H9 (cell line): ENCODE results near the gene NDRG4. TPM values are rescaled to one million over a fixed set of nuclear protein-coding genes. Genes with fewer than 3 reads are reported as not detected.

Source experiments
- DNase-seq: peaks from one replicate; pipeline ENCODE4 v3.0.0-alpha.2; 2017
- H2AFZ ChIP-seq: one replicate; pipeline ENCODE4 v1.6.1; 2013; ENCODE audit warnings: mild to moderate bottlenecking, low read length, control low read depth, moderate library complexity
- H2AK5ac ChIP-seq: 2 replicates; pipeline ENCODE4 v1.6.1; 2013; ENCODE audit warnings: low read length, control low read depth, mixed read lengths; ENCODE audit not compliant: insufficient read length
- H2BK120ac ChIP-seq: one replicate; pipeline ENCODE4 v1.6.1; 2013; ENCODE audit warnings: low read depth, mild to moderate bottlenecking, low read length, control low read depth, inconsistent platforms; ENCODE audit not compliant: poor library complexity, severe bottlenecking
- H2BK12ac ChIP-seq: 2 replicates; pipeline ENCODE4 v1.6.1; 2013; ENCODE audit warnings: low read length, control low read depth, mixed read lengths, low read depth; ENCODE audit not compliant: insufficient read length
- H2BK15ac ChIP-seq: 2 replicates; pipeline ENCODE4 v1.6.1; 2013; ENCODE audit warnings: low read depth, low read length, control low read depth
- H2BK20ac ChIP-seq: one replicate; pipeline ENCODE4 v1.6.1; 2013; ENCODE audit warnings: low read depth, mild to moderate bottlenecking, low read length, control low read depth, inconsistent platforms; ENCODE audit not compliant: poor library complexity, severe bottlenecking
- H2BK5ac ChIP-seq: 2 replicates; pipeline ENCODE4 v1.6.1; 2013; ENCODE audit warnings: low read length, control low read depth, mixed read lengths; ENCODE audit not compliant: insufficient read length
- H3K14ac ChIP-seq: 2 replicates; pipeline ENCODE4 v1.6.1; 2013; ENCODE audit warnings: low read length, control low read depth; ENCODE audit not compliant: insufficient read depth
- H3K18ac ChIP-seq: 2 replicates; pipeline ENCODE4 v1.6.1; 2013; ENCODE audit warnings: low read depth, mild to moderate bottlenecking, mixed read lengths, low read length, control low read depth; ENCODE audit not compliant: insufficient read length
- H3K23ac ChIP-seq: 2 replicates; pipeline ENCODE4 v1.6.1; 2013; ENCODE audit warnings: low read length, control low read depth, mixed read lengths, low read depth; ENCODE audit not compliant: insufficient read length
- H3K23me2 ChIP-seq: 2 replicates; pipeline ENCODE4 v1.6.1; 2013; ENCODE audit warnings: low read depth, mild to moderate bottlenecking, mixed read lengths, low read length, control low read depth; ENCODE audit not compliant: insufficient read length, poor library complexity, severe bottlenecking
- H3K27ac ChIP-seq: 2 replicates; pipeline ENCODE4 v1.5.1; 2013; ENCODE audit warnings: low read length, control low read depth, mixed read lengths, low read depth; ENCODE audit not compliant: insufficient read length
- H3K27me3 ChIP-seq: 2 replicates; pipeline ENCODE4 v1.6.1; 2013; ENCODE audit warnings: low read length, control low read depth, inconsistent platforms; ENCODE audit not compliant: insufficient read depth
- H3K4ac ChIP-seq: 2 replicates; pipeline ENCODE4 v1.6.1; 2013; ENCODE audit warnings: low read depth, mild to moderate bottlenecking, control low read depth, inconsistent platforms, low read length, moderate library complexity
- H3K4me1 ChIP-seq: 2 replicates; pipeline ENCODE4 v1.6.1; 2013; ENCODE audit warnings: low read length, control low read depth, inconsistent platforms; ENCODE audit not compliant: insufficient read depth
- H3K4me2 ChIP-seq: 2 replicates; pipeline ENCODE4 v1.6.1; 2013; ENCODE audit warnings: low read length, control low read depth, mixed read lengths; ENCODE audit not compliant: insufficient read length, insufficient read depth
- H3K56ac ChIP-seq: 2 replicates; pipeline ENCODE4 v1.6.1; 2013; ENCODE audit warnings: low read depth, mild to moderate bottlenecking, mixed read lengths, low read length, control low read depth; ENCODE audit not compliant: insufficient read length
- H3K79me1 ChIP-seq: 2 replicates; pipeline ENCODE4 v1.6.1; 2013; ENCODE audit warnings: low read depth, mild to moderate bottlenecking, moderate library complexity, low read length, control low read depth, inconsistent platforms; ENCODE audit not compliant: insufficient read depth, poor library complexity, severe bottlenecking
- H3K79me2 ChIP-seq: 2 replicates; pipeline ENCODE4 v1.6.1; 2013; ENCODE audit warnings: low read length, control low read depth, inconsistent platforms; ENCODE audit not compliant: insufficient read depth
- H3K9ac ChIP-seq: 2 replicates; pipeline ENCODE4 v1.6.1; 2013; ENCODE audit warnings: low read length, control low read depth, mixed read lengths; ENCODE audit not compliant: insufficient read length; ENCODE audit errors: extremely low read depth
- H3K9me3 ChIP-seq: one replicate; pipeline ENCODE4 v1.6.1; 2013; ENCODE audit warnings: low read depth, low read length, inconsistent platforms; ENCODE audit not compliant: control insufficient read depth
- H3T11ph ChIP-seq: one replicate; pipeline ENCODE4 v1.6.1; 2013; ENCODE audit warnings: mild to moderate bottlenecking, low read length, control low read depth, inconsistent platforms
- H4K20me1 ChIP-seq: one replicate; pipeline ENCODE4 v1.6.1; 2013; ENCODE audit not compliant: control insufficient read depth, insufficient read length, insufficient read depth
- H4K5ac ChIP-seq: 2 replicates; pipeline ENCODE4 v1.6.1; 2013; ENCODE audit warnings: low read depth, mild to moderate bottlenecking, mixed read lengths, low read length, control low read depth; ENCODE audit not compliant: insufficient read length
- H4K8ac ChIP-seq: replicated peaks from 2 replicates; pipeline ENCODE4 v1.6.1; 2013; ENCODE audit warnings: low read length, control low read depth, mixed read lengths, low read depth; ENCODE audit not compliant: insufficient read length
- H4K91ac ChIP-seq: 2 replicates; pipeline ENCODE4 v1.6.1; 2013; ENCODE audit warnings: low read depth, mild to moderate bottlenecking, moderate library complexity, mixed read lengths, low read length, control low read depth; ENCODE audit not compliant: insufficient read length
- H3K27ac Mint-ChIP-seq, 3 experiments: 2 replicates in 2 of 3; 3 replicates in 1 of 3; pipeline ENCODE4 v1.8.0; 2020 to 2021; ENCODE audit warnings: mixed read lengths in 3 of 3, mild to moderate bottlenecking in 1 of 3, moderate library complexity in 1 of 3
- H3K27me3 Mint-ChIP-seq: 2 replicates; pipeline ENCODE4 v1.8.0; 2021; ENCODE audit warnings: low read depth, mild to moderate bottlenecking, moderate library complexity, mixed read lengths
- H3K36me3 Mint-ChIP-seq, 3 experiments: 2 replicates in 2 of 3; 3 replicates in 1 of 3; pipeline ENCODE4 v1.8.0; 2020 to 2021; ENCODE audit warnings: low read depth in 3 of 3, mixed read lengths in 3 of 3; ENCODE audit not compliant: insufficient read depth in 1 of 3
- H3K4me1 Mint-ChIP-seq, 2 experiments: 2 replicates each; pipeline ENCODE4 v1.8.0; 2020; ENCODE audit warnings: mixed read lengths in 2 of 2
- H3K4me3 Mint-ChIP-seq, 2 experiments: 2 replicates in 1 of 2; 3 replicates in 1 of 2; pipeline ENCODE4 v1.8.0; 2020 to 2021; ENCODE audit warnings: mild to moderate bottlenecking in 2 of 2, mixed read lengths in 2 of 2, moderate library complexity in 1 of 2
- H3K9me3 Mint-ChIP-seq, 2 experiments: 2 replicates in 1 of 2; 3 replicates in 1 of 2; pipeline ENCODE4 v1.8.0; 2020; ENCODE audit warnings: mild to moderate bottlenecking in 2 of 2, mixed read lengths in 2 of 2, moderate library complexity in 1 of 2
- WGBS: extraction: QIAGEN DNeasy Blood & Tissue Kit; methylation state at CpG from one replicate; pipeline ENCODE4 v1.1.7; 2013; ENCODE audit warnings: missing lambda C conversion rate, low lambda C conversion rate, mixed read lengths; ENCODE audit not compliant: insufficient read length; ENCODE audit errors: extremely low coverage; 5-methylcytosine and 5-hydroxymethylcytosine counted together
- total RNA-seq: library from RNA; stranded (reverse); gene quantifications from 2 replicates; pipeline ENCODE4 v1.2.1, GENCODE V29; 2021
- TF ChIP-seq, protein P1 (sequence below): fragments of 200-600 bp; sonication (generic); conservative IDR thresholded peaks from 3 replicates; pipeline ENCODE4 v1.8.0; 2021; ENCODE audit warnings: antibody characterized with exemption, mild to moderate bottlenecking

Gene NDRG4
- total RNA-seq, 1 experiment from 2014 or later: 18.6 TPM

DNA sequence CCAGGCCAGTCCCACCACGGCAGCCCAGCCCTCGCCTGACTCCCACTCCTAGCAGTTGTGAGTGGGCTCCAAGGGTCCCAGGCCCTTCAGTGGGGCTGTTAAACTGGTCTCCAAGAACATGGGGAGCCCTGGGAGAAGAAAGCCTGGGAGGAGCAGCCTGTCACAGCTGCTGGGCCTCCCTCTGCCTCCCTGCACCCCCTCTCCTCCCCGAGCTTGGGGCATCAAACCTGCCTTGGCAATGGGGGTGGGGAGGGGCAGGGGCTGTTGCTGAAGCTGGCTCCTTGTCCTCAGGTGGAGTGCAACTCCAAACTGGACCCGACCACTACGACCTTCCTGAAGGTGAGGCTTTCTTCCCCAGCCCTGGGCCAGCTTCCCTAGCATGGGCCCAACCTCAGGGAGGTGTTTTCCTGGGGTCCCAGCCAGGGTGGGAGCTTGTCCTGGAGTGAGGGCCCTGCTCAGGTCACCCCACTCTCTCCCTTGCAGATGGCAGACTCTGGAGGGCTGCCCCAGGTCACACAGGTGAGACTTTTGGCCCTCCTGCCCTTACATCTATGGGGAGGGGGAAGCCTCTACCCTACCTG is 8.8 kb downstream of the NDRG4 start:
- Histone ChIP-seq H2BK20ac (no peak overlapping the region), H3K79me2 (no peaks in the 10 kb centered on the region), H3K27me3 (no peaks in the 10 kb centered on the region), H2AFZ (no peak overlapping the region), H3K23ac (no peak overlapping the region), H2BK12ac (no peak overlapping the region), H3K14ac (no peak overlapping the region), H3K4me1 (no peaks in the 10 kb centered on the region), H3K27ac (no peak overlapping the region), H4K20me1 (no peaks in the 10 kb centered on the region), H3K9ac (no peak overlapping the region), H4K8ac (no peak overlapping the region), H3K79me1 (no peaks in the 10 kb centered on the region), H2BK15ac (no peak overlapping the region), H4K91ac (no peak overlapping the region), H3K9me3 (no peaks in the 10 kb centered on the region), H4K5ac (no peak overlapping the region), H3T11ph (no peak overlapping the region), H2AK5ac (no peak overlapping the region), H3K4me2 (no peak overlapping the region), H3K4ac (no peak overlapping the region), H3K56ac (no peak overlapping the region), H2BK5ac (no peak overlapping the region), H3K18ac (no peak overlapping the region), H3K23me2 (no peaks in the 10 kb centered on the region), H2BK120ac (no peak overlapping the region)
- H3K9me3 Mint-ChIP-seq: no peaks in the 10 kb centered on the region
- no peak overlapping the region; a peak in 1 of 5 replicates for H3K4me3 Mint-ChIP-seq
- H3K27ac Mint-ChIP-seq: no peak overlapping the region
- TF ChIP-seq, protein P1, sequence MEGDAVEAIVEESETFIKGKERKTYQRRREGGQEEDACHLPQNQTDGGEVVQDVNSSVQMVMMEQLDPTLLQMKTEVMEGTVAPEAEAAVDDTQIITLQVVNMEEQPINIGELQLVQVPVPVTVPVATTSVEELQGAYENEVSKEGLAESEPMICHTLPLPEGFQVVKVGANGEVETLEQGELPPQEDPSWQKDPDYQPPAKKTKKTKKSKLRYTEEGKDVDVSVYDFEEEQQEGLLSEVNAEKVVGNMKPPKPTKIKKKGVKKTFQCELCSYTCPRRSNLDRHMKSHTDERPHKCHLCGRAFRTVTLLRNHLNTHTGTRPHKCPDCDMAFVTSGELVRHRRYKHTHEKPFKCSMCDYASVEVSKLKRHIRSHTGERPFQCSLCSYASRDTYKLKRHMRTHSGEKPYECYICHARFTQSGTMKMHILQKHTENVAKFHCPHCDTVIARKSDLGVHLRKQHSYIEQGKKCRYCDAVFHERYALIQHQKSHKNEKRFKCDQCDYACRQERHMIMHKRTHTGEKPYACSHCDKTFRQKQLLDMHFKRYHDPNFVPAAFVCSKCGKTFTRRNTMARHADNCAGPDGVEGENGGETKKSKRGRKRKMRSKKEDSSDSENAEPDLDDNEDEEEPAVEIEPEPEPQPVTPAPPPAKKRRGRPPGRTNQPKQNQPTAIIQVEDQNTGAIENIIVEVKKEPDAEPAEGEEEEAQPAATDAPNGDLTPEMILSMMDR: no peak
- DNase-seq: no peak
- no CpG with 5 or more reads among the region's 5 CpGs for WGBS
- peaks cover 9 to 24% (median 11%) of the 10 kb centered on the region in 3 experiments for H3K36me3 Mint-ChIP-seq
- H3K4me1 Mint-ChIP-seq: peaks cover 6 to 9% of the 10 kb centered on the region in 2 experiments
- H3K27me3 Mint-ChIP-seq: no peaks in the 10 kb centered on the region
